MM.1S (cell line): ENCODE results near the gene LAYN.

Source experiments
- DNase-seq: peaks from one replicate; pipeline ENCODE4 v3.0.0-alpha.2; 2015
- H2AFZ ChIP-seq: fragments of 300-600 bp; sonication (generic); 2 replicates; pipeline ENCODE4 v1.6.0; 2016; ENCODE audit warnings: antibody characterized with exemption, low read length
- H3F3A ChIP-seq: fragments of 300-600 bp; sonication (generic); 2 replicates; pipeline ENCODE4 v1.6.1; 2016; ENCODE audit warnings: mild to moderate bottlenecking, antibody characterized with exemption, low read length, moderate library complexity, mixed read lengths; ENCODE audit not compliant: insufficient read depth
- H3K27ac ChIP-seq: fragments of 300-600 bp; sonication (generic); 2 replicates; pipeline ENCODE4 v1.5.1; 2016; ENCODE audit warnings: mild to moderate bottlenecking, low read length
- H3K27me3 ChIP-seq: fragments of 300-600 bp; sonication (generic); replicated peaks from 2 replicates; pipeline ENCODE4 v1.6.0; 2016; ENCODE audit warnings: low read length; ENCODE audit not compliant: insufficient read depth
- H3K36me3 ChIP-seq: fragments of 300-600 bp; sonication (generic); replicated peaks from 2 replicates; pipeline ENCODE4 v1.6.1; 2016; ENCODE audit warnings: mild to moderate bottlenecking, low read length, mixed read lengths; ENCODE audit not compliant: insufficient read depth
- H3K4me1 ChIP-seq: fragments of 300-600 bp; sonication (generic); 2 replicates; pipeline ENCODE4 v1.6.1; 2016; ENCODE audit warnings: low read length, mixed read lengths
- H3K4me2 ChIP-seq: fragments of 300-600 bp; sonication (generic); 2 replicates; pipeline ENCODE4 v1.6.0; 2016; ENCODE audit warnings: low read depth, low read length
- H3K4me3 ChIP-seq: fragments of 300-600 bp; sonication (generic); 2 replicates; pipeline ENCODE4 v1.5.1; 2016; ENCODE audit warnings: low read length, mixed read lengths
- H3K79me2 ChIP-seq: fragments of 300-600 bp; sonication (generic); 2 replicates; pipeline ENCODE4 v1.6.1; 2016; ENCODE audit warnings: mixed run types, low read length, mixed read lengths
- H3K9ac ChIP-seq: fragments of 300-600 bp; sonication (generic); 2 replicates; pipeline ENCODE4 v1.6.1; 2016; ENCODE audit warnings: low read length, mixed read lengths
- H3K9me2 ChIP-seq: fragments of 300-600 bp; sonication (generic); replicated peaks from 2 replicates; pipeline ENCODE4 v1.6.1; 2016; ENCODE audit warnings: mild to moderate bottlenecking, low read length, mixed read lengths; ENCODE audit not compliant: insufficient read depth
- H3K9me3 ChIP-seq: fragments of 300-600 bp; sonication (generic); replicated peaks from 2 replicates; pipeline ENCODE4 v1.6.1; 2016; ENCODE audit warnings: mild to moderate bottlenecking, low read length, mixed read lengths; ENCODE audit not compliant: insufficient read depth
- H4K20me1 ChIP-seq: fragments of 300-600 bp; sonication (generic); 2 replicates; pipeline ENCODE4 v1.6.1; 2016; ENCODE audit warnings: mild to moderate bottlenecking, low read length, moderate library complexity, mixed read lengths; ENCODE audit not compliant: insufficient read depth
- EZH2 ChIP-seq: fragments of 300-600 bp; sonication (generic); optimal IDR thresholded peaks from 2 replicates; pipeline ENCODE3; 2017; ENCODE audit warnings: low read depth, mild to moderate bottlenecking, antibody characterized with exemption, low read length, mixed read lengths
- EZH2phosphoT487 ChIP-seq: fragments of 300-600 bp; sonication (generic); IDR thresholded peaks from 2 replicates; pipeline ENCODE4 v1.6.1; 2018; ENCODE audit warnings: antibody characterized with exemption, low read length
- TF ChIP-seq, protein P1 (sequence below): fragments of 300-600 bp; sonication (generic); IDR thresholded peaks from 2 replicates; pipeline ENCODE4 v1.5.1; 2016; ENCODE audit warnings: antibody characterized with exemption, low read length, mixed read lengths

Gene LAYN

GRCh38 chr11:111500481-111500880, 40.0 kb upstream of the LAYN start:
- no peak overlapping the region for H3K27ac ChIP-seq
- H3K36me3 ChIP-seq: no peaks in the 10 kb centered on the region
- no peaks in the 10 kb centered on the region for H3K4me1 ChIP-seq
- no peak overlapping the region for H3K4me2 ChIP-seq
- H3K79me2 ChIP-seq: no peaks in the 10 kb centered on the region
- no peaks in the 10 kb centered on the region for H3K9me2 ChIP-seq
- H4K20me1 ChIP-seq: no peaks in the 10 kb centered on the region
- no peak overlapping the region for H3K9ac ChIP-seq
- no peak overlapping the region for H3K4me3 ChIP-seq
- H3F3A ChIP-seq: no peaks in the 10 kb centered on the region
- H2AFZ ChIP-seq: no peak overlapping the region
- no peaks in the 10 kb centered on the region for H3K27me3 ChIP-seq
- no peaks in the 10 kb centered on the region for H3K9me3 ChIP-seq
- DNase-seq: no peak
- no peak for TF ChIP-seq EZH2phosphoT487
- no peak for TF ChIP-seq EZH2
- TF ChIP-seq, protein P1, sequence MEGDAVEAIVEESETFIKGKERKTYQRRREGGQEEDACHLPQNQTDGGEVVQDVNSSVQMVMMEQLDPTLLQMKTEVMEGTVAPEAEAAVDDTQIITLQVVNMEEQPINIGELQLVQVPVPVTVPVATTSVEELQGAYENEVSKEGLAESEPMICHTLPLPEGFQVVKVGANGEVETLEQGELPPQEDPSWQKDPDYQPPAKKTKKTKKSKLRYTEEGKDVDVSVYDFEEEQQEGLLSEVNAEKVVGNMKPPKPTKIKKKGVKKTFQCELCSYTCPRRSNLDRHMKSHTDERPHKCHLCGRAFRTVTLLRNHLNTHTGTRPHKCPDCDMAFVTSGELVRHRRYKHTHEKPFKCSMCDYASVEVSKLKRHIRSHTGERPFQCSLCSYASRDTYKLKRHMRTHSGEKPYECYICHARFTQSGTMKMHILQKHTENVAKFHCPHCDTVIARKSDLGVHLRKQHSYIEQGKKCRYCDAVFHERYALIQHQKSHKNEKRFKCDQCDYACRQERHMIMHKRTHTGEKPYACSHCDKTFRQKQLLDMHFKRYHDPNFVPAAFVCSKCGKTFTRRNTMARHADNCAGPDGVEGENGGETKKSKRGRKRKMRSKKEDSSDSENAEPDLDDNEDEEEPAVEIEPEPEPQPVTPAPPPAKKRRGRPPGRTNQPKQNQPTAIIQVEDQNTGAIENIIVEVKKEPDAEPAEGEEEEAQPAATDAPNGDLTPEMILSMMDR: no peak

DNA sequence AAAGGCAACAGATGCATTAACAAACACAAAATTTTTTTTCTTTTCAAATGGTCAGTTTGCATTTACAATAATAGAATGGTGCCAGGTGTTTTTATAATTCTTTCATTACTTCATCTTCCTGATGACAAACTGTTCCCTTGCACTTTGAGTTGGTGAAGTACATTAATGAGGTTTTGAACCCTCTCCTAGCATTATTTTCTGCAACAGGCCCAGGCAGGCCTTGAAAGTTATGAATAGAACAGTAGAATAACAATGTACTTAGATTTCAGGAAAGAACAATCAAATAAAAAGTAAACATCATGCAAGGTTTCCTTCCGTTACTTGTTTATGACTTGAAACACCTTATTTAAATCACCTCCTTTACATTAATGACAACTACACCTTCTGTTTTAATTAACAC, 37.9 kb upstream of the LAYN start:
- Histone ChIP-seq H3K4me3 (no peak overlapping the region), H3F3A (no peaks in the 10 kb centered on the region), H3K9me2 (no peaks in the 10 kb centered on the region), H3K9ac (no peak overlapping the region), H3K27me3 (no peaks in the 10 kb centered on the region), H3K36me3 (no peaks in the 10 kb centered on the region), H3K9me3 (no peaks in the 10 kb centered on the region), H3K79me2 (no peaks in the 10 kb centered on the region), H4K20me1 (no peaks in the 10 kb centered on the region), H3K27ac (no peak overlapping the region), H3K4me2 (no peak overlapping the region), H3K4me1 (no peaks in the 10 kb centered on the region), H2AFZ (no peak overlapping the region)
- no peak for TF ChIP-seq EZH2
- TF ChIP-seq EZH2phosphoT487: no peak
- TF ChIP-seq, protein P1: no peak
- DNase-seq: no peak

- Histone ChIP-seq H2AFZ (no peak overlapping the region), H3K9me2 (no peaks in the 10 kb centered on the region)
These were observed 30.2 kb upstream of the LAYN start for GRCh38 chr11:111510311-111510710.

More at GRCh38 chr11:111510311-111510710, 30.2 kb upstream of the LAYN start:
- Histone ChIP-seq H3K9me3 (no peaks in the 10 kb centered on the region), H3K4me2 (no peak overlapping the region), H3K9ac (no peak overlapping the region), H4K20me1 (no peaks in the 10 kb centered on the region), H3K27ac (no peak overlapping the region), H3K27me3 (peaks cover 15% of the 10 kb centered on the region; the same call in 1 of the 2 replicates), H3K79me2 (no peaks in the 10 kb centered on the region), H3F3A (no peaks in the 10 kb centered on the region), H3K36me3 (no peaks in the 10 kb centered on the region), H3K4me1 (no peaks in the 10 kb centered on the region), H3K4me3 (no peak overlapping the region)
- no peak for DNase-seq
- no peak for TF ChIP-seq EZH2phosphoT487
- TF ChIP-seq, protein P1: no peak
- TF ChIP-seq EZH2: no peak
